Measurements from ENCODE around the gene IFITM10.

The IFITM10 gene

DNA sequence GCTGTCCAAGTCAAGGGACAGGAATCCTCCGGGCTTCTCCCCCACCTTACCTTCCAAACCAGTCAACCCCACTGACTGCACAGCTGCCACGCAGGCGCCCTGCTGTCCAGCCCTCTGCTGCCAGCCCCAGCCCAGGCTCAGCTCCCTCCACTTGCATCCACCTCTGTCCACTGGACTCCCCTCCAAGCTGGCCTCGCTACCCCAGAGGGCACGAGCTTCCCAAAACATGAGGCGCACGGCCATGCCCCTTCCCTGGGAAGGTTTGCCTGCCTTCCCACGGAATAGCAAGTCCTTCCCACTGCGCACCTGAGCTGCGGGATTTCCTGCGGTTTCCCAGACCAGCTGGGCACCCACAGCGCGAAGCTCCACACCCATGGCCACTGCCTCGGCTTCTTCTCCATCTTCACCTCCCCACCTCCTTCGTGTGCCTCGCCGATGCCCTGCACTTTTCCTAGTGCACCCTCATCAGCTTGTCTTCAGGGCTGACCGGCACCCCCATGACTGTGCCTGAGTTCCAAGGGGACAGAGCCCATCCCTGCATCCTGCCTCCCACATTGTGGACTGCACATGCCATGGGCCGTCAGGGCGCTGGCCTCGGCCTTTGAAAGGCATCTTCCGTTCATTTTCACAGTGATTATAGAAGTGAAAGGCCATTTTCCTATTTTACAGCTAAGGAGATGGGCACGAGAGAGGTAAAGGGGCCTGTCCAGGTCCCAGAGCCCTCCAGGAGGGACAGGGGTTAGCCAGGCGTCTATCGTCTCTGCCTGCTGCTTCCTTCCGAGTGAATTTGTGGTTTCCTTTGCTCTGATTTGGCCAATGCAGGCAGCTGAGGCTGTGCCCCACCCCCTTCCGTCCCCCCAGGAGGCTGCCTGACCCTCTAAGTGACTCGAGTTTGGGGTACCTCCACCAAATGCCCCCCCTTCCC, 16.4 kb downstream of the IFITM10 start:
- TF ChIP-seq, protein P1, sequence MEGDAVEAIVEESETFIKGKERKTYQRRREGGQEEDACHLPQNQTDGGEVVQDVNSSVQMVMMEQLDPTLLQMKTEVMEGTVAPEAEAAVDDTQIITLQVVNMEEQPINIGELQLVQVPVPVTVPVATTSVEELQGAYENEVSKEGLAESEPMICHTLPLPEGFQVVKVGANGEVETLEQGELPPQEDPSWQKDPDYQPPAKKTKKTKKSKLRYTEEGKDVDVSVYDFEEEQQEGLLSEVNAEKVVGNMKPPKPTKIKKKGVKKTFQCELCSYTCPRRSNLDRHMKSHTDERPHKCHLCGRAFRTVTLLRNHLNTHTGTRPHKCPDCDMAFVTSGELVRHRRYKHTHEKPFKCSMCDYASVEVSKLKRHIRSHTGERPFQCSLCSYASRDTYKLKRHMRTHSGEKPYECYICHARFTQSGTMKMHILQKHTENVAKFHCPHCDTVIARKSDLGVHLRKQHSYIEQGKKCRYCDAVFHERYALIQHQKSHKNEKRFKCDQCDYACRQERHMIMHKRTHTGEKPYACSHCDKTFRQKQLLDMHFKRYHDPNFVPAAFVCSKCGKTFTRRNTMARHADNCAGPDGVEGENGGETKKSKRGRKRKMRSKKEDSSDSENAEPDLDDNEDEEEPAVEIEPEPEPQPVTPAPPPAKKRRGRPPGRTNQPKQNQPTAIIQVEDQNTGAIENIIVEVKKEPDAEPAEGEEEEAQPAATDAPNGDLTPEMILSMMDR (IDR thresholded peaks at IDR 0.05; ENCODE audit: borderline replicate concordance, insufficient read depth, low read depth, low read length), result no peak
- no peak overlapping the region for H3K4me3 ChIP-seq (ENCODE audit: low read depth, low read length)

DNA sequence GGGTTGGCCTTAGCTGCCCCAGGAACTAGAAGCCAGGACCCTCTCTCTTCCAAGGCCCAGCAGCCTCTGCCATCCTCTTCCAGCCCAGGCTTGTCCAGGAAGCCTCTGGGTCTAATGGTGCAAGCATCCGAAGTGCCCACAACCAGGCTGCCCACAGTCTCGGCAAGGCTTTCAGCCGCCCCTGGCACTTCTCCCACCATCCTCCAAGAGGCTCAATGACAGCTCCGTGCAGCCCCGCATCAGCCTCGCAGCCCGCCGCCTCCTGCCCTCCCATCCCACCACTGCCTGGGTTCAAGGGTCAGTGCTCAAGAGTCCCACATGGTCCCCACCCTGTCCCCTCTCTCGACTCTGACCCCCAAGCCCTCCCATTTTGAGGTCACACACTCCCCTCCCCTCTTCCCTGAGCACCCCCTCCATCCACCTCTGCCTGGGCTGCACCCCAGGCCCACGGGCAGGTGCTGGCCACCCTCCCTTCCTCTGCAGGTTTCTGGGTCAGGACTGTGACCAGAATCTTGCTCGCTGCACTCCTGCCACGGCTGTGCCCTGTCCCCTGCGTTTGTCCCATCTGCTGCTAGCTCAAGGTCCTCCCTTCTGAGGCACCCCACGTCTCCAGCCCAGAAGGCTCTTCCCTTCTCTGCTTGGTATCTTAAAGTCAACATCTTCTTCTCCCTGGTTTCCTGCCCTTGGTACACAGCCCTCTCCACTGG, 17.2 kb downstream of the IFITM10 start:
- TF ChIP-seq, protein P1 (IDR thresholded peaks at IDR 0.05; ENCODE audit: borderline replicate concordance, insufficient read depth, low read depth, low read length), result no peak
- H3K4me3 ChIP-seq (ENCODE audit: low read depth, low read length), result no peak overlapping the region

DNA sequence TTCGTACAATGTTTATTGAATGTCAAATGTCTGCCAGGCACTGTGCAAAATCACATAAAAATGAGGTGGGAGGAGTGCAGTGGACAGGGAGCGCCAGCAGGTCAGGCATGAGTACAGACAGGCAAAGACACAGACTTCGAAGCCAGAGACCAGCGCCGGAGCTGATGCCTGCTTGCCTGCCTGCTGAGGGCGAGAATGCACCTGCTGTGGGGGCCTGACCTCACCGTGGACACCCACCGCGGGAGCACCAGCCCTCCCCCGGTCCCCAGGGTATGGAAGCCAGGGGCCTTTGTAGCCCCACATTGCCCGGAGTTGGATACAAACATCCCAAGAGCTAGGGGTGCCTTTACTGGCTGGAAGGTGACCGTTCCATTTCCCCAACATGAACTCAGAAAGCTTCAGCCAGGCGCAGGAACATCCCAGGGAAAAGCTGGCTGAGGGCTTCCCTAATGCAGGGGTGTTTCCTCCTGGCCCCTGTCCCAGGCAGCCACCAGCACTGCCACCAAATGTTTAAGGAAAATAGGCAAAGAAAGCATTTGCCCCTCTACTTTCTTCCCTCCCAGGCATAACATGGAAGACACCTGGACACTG, 17.9 kb downstream of the IFITM10 start:
- TF ChIP-seq, protein P1 (IDR thresholded peaks at IDR 0.05; ENCODE audit: borderline replicate concordance, insufficient read depth, low read depth, low read length), result no peak

DNA sequence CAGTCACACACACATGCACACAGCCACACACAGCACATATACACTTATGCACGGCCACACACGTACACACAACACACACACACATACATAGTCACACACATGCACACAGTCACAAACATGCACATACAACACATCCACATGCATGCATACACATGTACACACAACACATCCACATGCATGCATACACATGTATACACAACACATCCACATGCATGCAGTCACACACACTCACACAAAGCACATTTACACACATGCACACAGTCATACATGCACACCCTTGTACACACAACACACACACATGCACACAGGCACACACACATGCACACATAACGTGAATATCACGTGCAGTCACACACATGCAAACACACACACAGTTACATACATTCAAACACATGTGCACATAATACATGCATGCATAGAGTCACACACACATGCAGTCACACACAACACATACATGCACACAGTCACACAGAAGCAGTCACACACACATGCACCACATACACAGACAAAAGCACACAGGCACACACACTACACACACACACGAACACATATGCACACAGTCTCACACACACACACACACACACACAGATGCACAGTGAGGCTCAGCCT, 18.8 kb downstream of the IFITM10 start:
- H3K4me3 ChIP-seq (ENCODE audit: low read depth, low read length), result no peak overlapping the region

More for the DNA sequence above, 17.9 kb downstream of the IFITM10 start:
- H3K4me3 ChIP-seq (ENCODE audit: low read depth, low read length), result no peak overlapping the region

DNA sequence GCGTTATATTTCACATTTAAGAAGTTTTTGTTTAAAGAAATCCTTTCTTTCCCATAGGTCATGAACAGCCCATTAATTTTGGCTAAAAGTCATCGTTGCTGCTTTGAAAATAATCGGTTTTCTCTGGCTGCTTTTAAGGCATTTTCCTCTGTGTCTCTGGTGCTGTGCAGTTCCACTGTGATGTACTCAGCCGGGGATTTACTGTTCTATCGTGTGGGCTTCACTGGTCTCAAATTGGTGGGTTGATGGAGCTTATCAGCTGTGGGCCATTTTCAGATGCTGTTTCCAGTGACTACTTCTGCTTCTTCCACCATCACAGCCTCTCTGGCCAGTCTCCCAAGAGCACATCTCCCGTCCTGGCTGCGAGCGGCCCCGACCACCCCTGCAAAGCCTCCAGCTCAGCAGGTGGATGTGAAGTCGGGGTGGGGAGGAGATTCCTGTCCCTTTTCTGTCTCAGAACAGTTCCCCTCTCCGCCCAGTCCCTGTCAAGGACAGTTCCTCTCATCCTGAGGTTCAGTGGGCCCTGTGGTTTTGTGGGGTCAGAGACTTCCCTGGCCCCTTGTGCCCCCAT, 20.3 kb downstream of the IFITM10 start:
- no peak overlapping the region for H3K4me3 ChIP-seq (ENCODE audit: low read depth, low read length)
- TF ChIP-seq, protein P1 (IDR thresholded peaks at IDR 0.05; ENCODE audit: borderline replicate concordance, insufficient read depth, low read depth, low read length), result no peak

More for the DNA sequence above, 18.8 kb downstream of the IFITM10 start:
- TF ChIP-seq, protein P1 (IDR thresholded peaks at IDR 0.05; ENCODE audit: borderline replicate concordance, insufficient read depth, low read depth, low read length), result no peak

DNA sequence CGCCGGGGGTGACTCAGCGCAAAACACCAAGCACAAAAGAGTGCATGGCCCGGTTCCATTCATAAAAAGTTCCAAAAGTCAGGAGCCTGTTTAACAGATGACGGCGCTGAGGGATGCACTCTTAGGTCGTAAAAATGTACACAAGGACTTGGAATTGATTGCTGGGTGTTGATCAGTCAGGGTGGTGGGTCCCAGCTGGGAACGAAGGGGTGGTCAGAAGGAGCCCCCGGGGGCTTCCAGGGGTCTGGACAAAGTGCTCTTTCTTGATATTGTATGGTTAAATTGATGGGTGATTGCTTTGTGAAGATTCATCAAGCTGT, 20.7 kb downstream of the IFITM10 start:
- no peak overlapping the region for H3K4me3 ChIP-seq (ENCODE audit: low read depth, low read length)
- TF ChIP-seq, protein P1 (IDR thresholded peaks at IDR 0.05; ENCODE audit: borderline replicate concordance, insufficient read depth, low read depth, low read length), result no peak
